ENCODE measurements around the gene GIGYF2. TPM values are rescaled to one million over a fixed set of nuclear protein-coding genes. Genes with fewer than 3 reads are reported as not detected.

Gene GIGYF2
- total RNA-seq, 1 experiment from 2014 or later = 68.3 TPM

DNA sequence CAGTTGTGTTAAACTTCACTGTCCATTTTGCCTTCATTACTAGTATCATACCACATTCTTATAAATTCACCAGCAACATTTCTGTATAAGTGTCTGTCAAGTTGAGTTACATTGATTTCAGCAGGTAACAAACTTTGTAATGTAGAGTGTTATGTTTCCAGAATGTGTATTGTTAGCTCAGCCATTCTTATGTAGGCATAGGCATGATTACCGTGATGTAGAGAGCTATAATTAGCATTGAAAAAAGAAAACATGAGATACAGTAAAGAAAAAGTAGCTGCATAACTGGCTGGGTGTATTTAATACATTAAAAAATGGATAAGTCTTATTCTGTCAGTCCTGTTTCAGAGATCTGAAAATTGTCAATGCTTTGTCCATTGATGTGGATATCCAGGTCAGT lies 70.7 kb downstream of the GIGYF2 start:
- ATAC-seq (no peak), DNase-seq (ENCODE audit: low read depth, low spot score) (no peak)
- no TSS peak for BruUV-seq (replicated peaks)
- in situ Hi-C loops (cut with HindIII; ENCODE audit: low pct_unique_long_range_greater_than_20kb, low sequenced_read_pairs) = no loop called here
- H3K4me1 ChIP-seq (ENCODE audit: control insufficient read depth, insufficient read depth, low read length) = no peaks in the 10 kb centered on the region
- ChIA-PET CTCF (interaction anchor here (0.6 kb wide), 1 partner anchor 553 kb away, joined by 3 read pairs; no protein-coding TSS in a partner anchor), POLR2A (no interaction called here)
- TF ChIP-seq, protein P1, sequence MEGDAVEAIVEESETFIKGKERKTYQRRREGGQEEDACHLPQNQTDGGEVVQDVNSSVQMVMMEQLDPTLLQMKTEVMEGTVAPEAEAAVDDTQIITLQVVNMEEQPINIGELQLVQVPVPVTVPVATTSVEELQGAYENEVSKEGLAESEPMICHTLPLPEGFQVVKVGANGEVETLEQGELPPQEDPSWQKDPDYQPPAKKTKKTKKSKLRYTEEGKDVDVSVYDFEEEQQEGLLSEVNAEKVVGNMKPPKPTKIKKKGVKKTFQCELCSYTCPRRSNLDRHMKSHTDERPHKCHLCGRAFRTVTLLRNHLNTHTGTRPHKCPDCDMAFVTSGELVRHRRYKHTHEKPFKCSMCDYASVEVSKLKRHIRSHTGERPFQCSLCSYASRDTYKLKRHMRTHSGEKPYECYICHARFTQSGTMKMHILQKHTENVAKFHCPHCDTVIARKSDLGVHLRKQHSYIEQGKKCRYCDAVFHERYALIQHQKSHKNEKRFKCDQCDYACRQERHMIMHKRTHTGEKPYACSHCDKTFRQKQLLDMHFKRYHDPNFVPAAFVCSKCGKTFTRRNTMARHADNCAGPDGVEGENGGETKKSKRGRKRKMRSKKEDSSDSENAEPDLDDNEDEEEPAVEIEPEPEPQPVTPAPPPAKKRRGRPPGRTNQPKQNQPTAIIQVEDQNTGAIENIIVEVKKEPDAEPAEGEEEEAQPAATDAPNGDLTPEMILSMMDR (IDR thresholded peaks at IDR 0.05) = no peak
- TF ChIP-seq, protein P2, sequence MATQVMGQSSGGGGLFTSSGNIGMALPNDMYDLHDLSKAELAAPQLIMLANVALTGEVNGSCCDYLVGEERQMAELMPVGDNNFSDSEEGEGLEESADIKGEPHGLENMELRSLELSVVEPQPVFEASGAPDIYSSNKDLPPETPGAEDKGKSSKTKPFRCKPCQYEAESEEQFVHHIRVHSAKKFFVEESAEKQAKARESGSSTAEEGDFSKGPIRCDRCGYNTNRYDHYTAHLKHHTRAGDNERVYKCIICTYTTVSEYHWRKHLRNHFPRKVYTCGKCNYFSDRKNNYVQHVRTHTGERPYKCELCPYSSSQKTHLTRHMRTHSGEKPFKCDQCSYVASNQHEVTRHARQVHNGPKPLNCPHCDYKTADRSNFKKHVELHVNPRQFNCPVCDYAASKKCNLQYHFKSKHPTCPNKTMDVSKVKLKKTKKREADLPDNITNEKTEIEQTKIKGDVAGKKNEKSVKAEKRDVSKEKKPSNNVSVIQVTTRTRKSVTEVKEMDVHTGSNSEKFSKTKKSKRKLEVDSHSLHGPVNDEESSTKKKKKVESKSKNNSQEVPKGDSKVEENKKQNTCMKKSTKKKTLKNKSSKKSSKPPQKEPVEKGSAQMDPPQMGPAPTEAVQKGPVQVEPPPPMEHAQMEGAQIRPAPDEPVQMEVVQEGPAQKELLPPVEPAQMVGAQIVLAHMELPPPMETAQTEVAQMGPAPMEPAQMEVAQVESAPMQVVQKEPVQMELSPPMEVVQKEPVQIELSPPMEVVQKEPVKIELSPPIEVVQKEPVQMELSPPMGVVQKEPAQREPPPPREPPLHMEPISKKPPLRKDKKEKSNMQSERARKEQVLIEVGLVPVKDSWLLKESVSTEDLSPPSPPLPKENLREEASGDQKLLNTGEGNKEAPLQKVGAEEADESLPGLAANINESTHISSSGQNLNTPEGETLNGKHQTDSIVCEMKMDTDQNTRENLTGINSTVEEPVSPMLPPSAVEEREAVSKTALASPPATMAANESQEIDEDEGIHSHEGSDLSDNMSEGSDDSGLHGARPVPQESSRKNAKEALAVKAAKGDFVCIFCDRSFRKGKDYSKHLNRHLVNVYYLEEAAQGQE (IDR thresholded peaks at IDR 0.05; ENCODE audit: insufficient read depth in 1 of 2, low read depth in 2 of 2, low read length in 1 of 2) = no peak
- TF ChIP-seq POLR2AphosphoS5 (IDR thresholded peaks at IDR 0.05; ENCODE audit: low read depth, low read length) (no peak), SIN3A (IDR thresholded peaks at IDR 0.05; ENCODE audit: borderline replicate concordance, insufficient read depth, low read depth, low read length) (no peak), TCF7L2 (IDR thresholded peaks at IDR 0.05; ENCODE audit: low read depth, low read length) (no peak)
- no peaks in the 10 kb centered on the region for H3K9me3 ChIP-seq (ENCODE audit: control insufficient read depth, insufficient read depth, low read depth, low read length)
- intact Hi-C loops (cut with micrococcal nuclease; ENCODE audit: unreplicated experiment) = no loop called here
- H3K27me3 ChIP-seq (ENCODE audit: control insufficient read depth, insufficient read depth, low read length) = no peaks in the 10 kb centered on the region
- peaks cover 28% of the 10 kb centered on the region for H3K36me3 ChIP-seq (ENCODE audit: control insufficient read depth, insufficient read depth, low read length)
- H3K27ac ChIP-seq (ENCODE audit: low read length) = no peak overlapping the region
- H3K4me3 ChIP-seq (ENCODE audit: low read depth in 2 of 2, low read length in 2 of 2) = no peak overlapping the region

DNA sequence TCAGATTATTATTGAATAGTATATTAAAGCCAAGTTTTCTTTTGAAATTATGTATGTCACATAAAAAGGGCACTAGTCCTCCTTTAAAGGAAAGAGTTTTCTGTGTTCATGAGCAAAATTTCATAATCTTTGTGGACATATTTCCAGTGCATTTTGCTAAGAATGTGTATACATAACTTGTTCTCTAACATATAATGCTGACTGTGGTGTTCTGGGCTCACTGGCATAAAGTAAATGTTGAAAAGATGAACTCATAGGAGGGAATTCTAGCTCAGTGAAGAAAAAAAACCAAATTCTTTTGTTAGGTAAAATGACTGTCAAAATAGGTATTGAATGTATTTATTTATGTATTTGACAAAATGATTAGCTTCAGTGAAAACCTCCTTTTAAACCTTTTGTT lies 73.1 kb downstream of the GIGYF2 start:
- ATAC-seq (no peak), DNase-seq (ENCODE audit: low read depth, low spot score) (no peak)
- no peaks in the 10 kb centered on the region for H3K27me3 ChIP-seq (ENCODE audit: control insufficient read depth, insufficient read depth, low read length)
- no peaks in the 10 kb centered on the region for H3K9me3 ChIP-seq (ENCODE audit: control insufficient read depth, insufficient read depth, low read depth, low read length)
- no peak overlapping the region for H3K27ac ChIP-seq (ENCODE audit: low read length)
- ChIA-PET CTCF (interaction anchor here (1.0 kb wide), 1 partner anchor 159 kb away, joined by 3 read pairs; no protein-coding TSS in a partner anchor), POLR2A (interaction anchor here (0.7 kb wide), 1 partner anchor 111 kb away, joined by 4 read pairs; no protein-coding TSS in a partner anchor)
- intact Hi-C loops (cut with micrococcal nuclease; ENCODE audit: unreplicated experiment) = no loop called here
- no peaks in the 10 kb centered on the region for H3K4me1 ChIP-seq (ENCODE audit: control insufficient read depth, insufficient read depth, low read length)
- peaks cover 21% of the 10 kb centered on the region for H3K36me3 ChIP-seq (ENCODE audit: control insufficient read depth, insufficient read depth, low read length)
- TF ChIP-seq POLR2AphosphoS5 (IDR thresholded peaks at IDR 0.05; ENCODE audit: low read depth, low read length) = no peak
- no peak for TF ChIP-seq TCF7L2 (IDR thresholded peaks at IDR 0.05; ENCODE audit: low read depth, low read length)
- TF ChIP-seq, protein P1 (IDR thresholded peaks at IDR 0.05) = no peak
- TF ChIP-seq, protein P2 (IDR thresholded peaks at IDR 0.05; ENCODE audit: insufficient read depth in 1 of 2, low read depth in 2 of 2, low read length in 1 of 2) = no peak
- no peak for TF ChIP-seq SIN3A (IDR thresholded peaks at IDR 0.05; ENCODE audit: borderline replicate concordance, insufficient read depth, low read depth, low read length)
- in situ Hi-C loops (cut with HindIII; ENCODE audit: low pct_unique_long_range_greater_than_20kb, low sequenced_read_pairs) = no loop called here
- BruUV-seq (replicated peaks) = no TSS peak
- no peak overlapping the region for H3K4me3 ChIP-seq (ENCODE audit: low read depth in 2 of 2, low read length in 2 of 2)
